Liver (tissue), 9 donors: ENCODE results near the gene FZR1. TPM values are rescaled to one million over a fixed set of nuclear protein-coding genes. Genes with fewer than 3 reads are reported as not detected.

Experiments used
- DNase-seq: peaks from one replicate; pipeline ENCODE4 v3.0.0-alpha.2; 2017; ENCODE audit warnings: low spot score
- H3K27ac ChIP-seq, 2 donors: one replicate each; pipeline ENCODE4 v1.7.0; 2013; ENCODE audit warnings: inconsistent platforms in 2 of 2, low read length in 2 of 2, control low read depth in 1 of 2, low read depth in 1 of 2, mild to moderate bottlenecking in 1 of 2
- H3K27me3 ChIP-seq, 4 donors: one replicate each; pipeline versions ENCODE4 v1.6.1 to v1.7.0; 2013; ENCODE audit warnings: low read length in 3 of 4, inconsistent platforms in 1 of 4, mild to moderate bottlenecking in 1 of 4, moderate library complexity in 1 of 4; ENCODE audit not compliant: control insufficient read depth in 4 of 4, insufficient read depth in 4 of 4
- H3K36me3 ChIP-seq, 4 donors: one replicate each; pipeline versions ENCODE4 v1.6.1 to v1.7.0; 2013; ENCODE audit warnings: low read length in 3 of 4, mild to moderate bottlenecking in 3 of 4, low read depth in 1 of 4, moderate library complexity in 1 of 4; ENCODE audit not compliant: control insufficient read depth in 4 of 4, insufficient read depth in 3 of 4
- H3K4me1 ChIP-seq, 4 donors: one replicate each; pipeline versions ENCODE4 v1.6.1 to v1.7.0; 2013; ENCODE audit warnings: low read length in 3 of 4, mild to moderate bottlenecking in 3 of 4, moderate library complexity in 1 of 4; ENCODE audit not compliant: control insufficient read depth in 4 of 4, insufficient read depth in 4 of 4
- H3K4me3 ChIP-seq, 3 donors: one replicate each; pipeline versions ENCODE4 v1.6.1 to v1.7.0; 2013; ENCODE audit warnings: low read length in 3 of 3, control low read depth in 1 of 3, low read depth in 1 of 3, mild to moderate bottlenecking in 1 of 3
- H3K9ac ChIP-seq, 2 donors: one replicate each; pipeline ENCODE4 v1.7.0; 2013; ENCODE audit warnings: low read length in 2 of 2, mild to moderate bottlenecking in 2 of 2, moderate library complexity in 2 of 2, control low read depth in 1 of 2, low read depth in 1 of 2
- H3K9me3 ChIP-seq, 4 donors: one replicate each; pipeline versions ENCODE4 v1.6.1 to v1.7.0; 2013; ENCODE audit warnings: low read length in 3 of 4; ENCODE audit not compliant: control insufficient read depth in 4 of 4
- ATF3 ChIP-seq: IDR thresholded peaks from 2 replicates; pipeline ENCODE4 v1.6.1; 2016; ENCODE audit warnings: antibody characterized with exemption
- CTCF ChIP-seq: fragments of 150-350 bp; IDR thresholded peaks from 2 replicates; pipeline ENCODE4 v1.5.1; 2017; ENCODE audit warnings: improper control_type of control experiment, low read depth, low read length; ENCODE audit not compliant: missing input control
- EGR1 ChIP-seq, 2 donors: IDR thresholded peaks; 2 replicates each; pipeline ENCODE4 v1.6.1; 2016 to 2018; ENCODE audit warnings: antibody characterized with exemption in 2 of 2, low read depth in 2 of 2
- FOXA1 ChIP-seq: IDR thresholded peaks from 2 replicates; pipeline ENCODE4 v1.6.1; 2016; ENCODE audit warnings: antibody characterized with exemption
- FOXA2 ChIP-seq: IDR thresholded peaks from 2 replicates; pipeline ENCODE4 v1.6.1; 2016; ENCODE audit warnings: antibody characterized with exemption
- GABPA ChIP-seq, 2 donors: IDR thresholded peaks in 1 of 2; conservative IDR thresholded peaks in 1 of 2; 2 replicates each; pipeline ENCODE4 v1.6.1; 2016; ENCODE audit warnings: antibody characterized with exemption in 2 of 2, mild to moderate bottlenecking in 1 of 2, moderate library complexity in 1 of 2
- HNF4A ChIP-seq, 2 donors: conservative IDR thresholded peaks; 2 replicates each; pipeline ENCODE4 v1.6.1; 2016; ENCODE audit warnings: antibody characterized with exemption in 2 of 2, mild to moderate bottlenecking in 2 of 2
- JUND ChIP-seq, 2 donors: IDR thresholded peaks; 2 replicates each; pipeline ENCODE4 v1.6.1; 2016; ENCODE audit warnings: antibody characterized with exemption in 2 of 2
- NR2F2 ChIP-seq: IDR thresholded peaks from 2 replicates; pipeline ENCODE4 v1.6.1; 2016; ENCODE audit warnings: antibody characterized with exemption
- RAD21 ChIP-seq, 2 donors: IDR thresholded peaks; 2 replicates each; pipeline ENCODE4 v1.6.1; 2016; ENCODE audit warnings: antibody characterized with exemption in 2 of 2, mild to moderate bottlenecking in 2 of 2
- RXRA ChIP-seq, 2 donors: IDR thresholded peaks; 2 replicates each; pipeline ENCODE4 v1.6.1; 2017 to 2018; ENCODE audit warnings: antibody characterized with exemption in 2 of 2, mild to moderate bottlenecking in 1 of 2
- SP1 ChIP-seq: IDR thresholded peaks from 2 replicates; pipeline ENCODE4 v1.6.1; 2018; ENCODE audit warnings: antibody characterized with exemption, mild to moderate bottlenecking
- TAF1 ChIP-seq: conservative IDR thresholded peaks from 2 replicates; pipeline ENCODE4 v1.6.1; 2016; ENCODE audit warnings: antibody characterized with exemption, mild to moderate bottlenecking
- YY1 ChIP-seq: IDR thresholded peaks from 2 replicates; pipeline ENCODE4 v1.6.1; 2016; ENCODE audit warnings: antibody characterized with exemption, mild to moderate bottlenecking
- WGBS: extraction: QIAGEN DNeasy Blood & Tissue Kit; methylation state at CpG from one replicate; pipeline ENCODE4 v1.1.7; 2013; 5-methylcytosine and 5-hydroxymethylcytosine counted together
- polyA plus RNA-seq, 2 donors: library from polyadenylated mRNA; stranded (reverse) in 1 of 2; unstranded in 1 of 2; fragments of 200-250 nt in 1 of 2; fragments of >200 nt in 1 of 2; fragmentation: Nextera tagmentation in 1 of 2; extraction: Ambion mirVana in 1 of 2; gene quantifications; one replicate each; pipeline versions ENCODE4 v1.2.1 to v1.2.3, GENCODE V29; 2013 to 2015
- total RNA-seq, 2 donors: library from RNA; depleted of rRNA; stranded (reverse); fragments of >200 nt; gene quantifications; one replicate each; pipeline ENCODE4 v1.2.3, GENCODE V29; 2014
- donor health status: healthy.
- donor health status: healthy.
- donor health status: healthy.
- donor health status: healthy.
- donor health status: healthy.

The FZR1 gene
- total and polyA plus RNA-seq, 4 donors, result 17.0 to 27.3 (median 20.3) TPM

GRCh38 chr19:3457528-3458228, 48.4 kb upstream of the FZR1 start (continued):
- TF ChIP-seq CTCF (no peak), FOXA2 (no peak), ATF3 (no peak), RAD21 (IDR thresholded peaks at IDR 0.05) (no peak), HNF4A (conservative IDR thresholded peaks at IDR 0.05) (no peak), TAF1 (no peak)

GRCh38 chr19:3458229-3459088, 47.7 kb upstream of the FZR1 start:
- peaks cover 21 to 47% (median 26%) of the 10 kb centered on the region in 4 donors for H3K36me3 ChIP-seq
- H3K4me1 ChIP-seq, result peaks cover 4 to 35% (median 18%) of the 10 kb centered on the region in 4 donors
- no peak for TF ChIP-seq FOXA1
- H3K27me3 ChIP-seq, result no peaks in the 10 kb centered on the region
- WGBS, result 71% methylated on average over 19 of the region's 19 CpGs
- H3K9me3 ChIP-seq, result no peaks in the 10 kb centered on the region
- no peak for DNase-seq
- peak overlapping the region in 1 of 2 donors; percentile 53 for H3K9ac ChIP-seq
- H3K27ac ChIP-seq, result peak overlapping the region; percentile 82 to 94
- H3K4me3 ChIP-seq, result no peak overlapping the region

- Histone ChIP-seq H3K27ac (peak overlapping the region; percentile 82 to 94), H3K9ac (peak overlapping the region in 1 of 2 donors; percentile 53), H3K4me1 (peaks cover 4 to 35% (median 18%) of the 10 kb centered on the region in 4 donors), H3K9me3 (no peaks in the 10 kb centered on the region), H3K27me3 (no peaks in the 10 kb centered on the region), H3K36me3 (peaks cover 18 to 39% (median 21%) of the 10 kb centered on the region in 4 donors), H3K4me3 (no peak overlapping the region)
- TF ChIP-seq NR2F2 (peak; percentile 25), YY1 (no peak), RXRA (IDR thresholded peaks at IDR 0.05) (peak; percentile 72 to 73), SP1 (peak; percentile 14), JUND (IDR thresholded peaks at IDR 0.05) (peak; percentile 17 to 45), GABPA (IDR thresholded peaks at IDR 0.05 in 1 of 2, conservative IDR thresholded peaks at IDR 0.05 in 1 of 2) (peak in 1 of 2 donors; percentile 43), EGR1 (IDR thresholded peaks at IDR 0.05; ENCODE audit: low read depth in 2 of 2) (no peak)
- peak; percentile 60 for DNase-seq
- 35% methylated on average over 26 of the region's 26 CpGs for WGBS
These were observed 46.8 kb upstream of the FZR1 start for GRCh38 chr19:3459089-3459881.
